ENCODE data around the gene UBE2L5.

Gene UBE2L5

DNA sequence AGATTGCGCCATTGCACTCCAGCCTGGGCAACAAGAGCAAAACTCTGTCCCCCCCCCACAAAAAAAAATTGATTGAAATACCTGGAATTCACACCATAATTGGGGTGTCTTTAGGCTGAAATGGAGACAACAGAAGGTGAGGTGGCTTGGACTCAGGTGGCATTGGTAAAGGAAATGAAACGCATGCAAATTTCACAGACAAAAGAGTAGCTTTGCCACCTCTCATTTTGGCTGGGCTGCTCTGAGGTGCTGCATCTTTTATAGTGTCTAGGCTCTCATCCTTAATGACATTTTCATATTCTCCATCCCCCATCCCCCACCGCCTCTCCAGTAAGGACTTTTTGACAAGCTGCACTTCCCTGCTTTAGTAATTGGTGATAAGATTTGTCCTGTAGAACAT is 6.9 kb downstream of the UBE2L5 start:
- H3K27ac ChIP-seq: no peak overlapping the region
- no peak for TF ChIP-seq ZFX (IDR thresholded peaks at IDR 0.05)
- TF ChIP-seq, protein P1, sequence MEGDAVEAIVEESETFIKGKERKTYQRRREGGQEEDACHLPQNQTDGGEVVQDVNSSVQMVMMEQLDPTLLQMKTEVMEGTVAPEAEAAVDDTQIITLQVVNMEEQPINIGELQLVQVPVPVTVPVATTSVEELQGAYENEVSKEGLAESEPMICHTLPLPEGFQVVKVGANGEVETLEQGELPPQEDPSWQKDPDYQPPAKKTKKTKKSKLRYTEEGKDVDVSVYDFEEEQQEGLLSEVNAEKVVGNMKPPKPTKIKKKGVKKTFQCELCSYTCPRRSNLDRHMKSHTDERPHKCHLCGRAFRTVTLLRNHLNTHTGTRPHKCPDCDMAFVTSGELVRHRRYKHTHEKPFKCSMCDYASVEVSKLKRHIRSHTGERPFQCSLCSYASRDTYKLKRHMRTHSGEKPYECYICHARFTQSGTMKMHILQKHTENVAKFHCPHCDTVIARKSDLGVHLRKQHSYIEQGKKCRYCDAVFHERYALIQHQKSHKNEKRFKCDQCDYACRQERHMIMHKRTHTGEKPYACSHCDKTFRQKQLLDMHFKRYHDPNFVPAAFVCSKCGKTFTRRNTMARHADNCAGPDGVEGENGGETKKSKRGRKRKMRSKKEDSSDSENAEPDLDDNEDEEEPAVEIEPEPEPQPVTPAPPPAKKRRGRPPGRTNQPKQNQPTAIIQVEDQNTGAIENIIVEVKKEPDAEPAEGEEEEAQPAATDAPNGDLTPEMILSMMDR (conservative IDR thresholded peaks at IDR 0.05): no peak

GRCh38 chr13:30429721-30430694 is 7.7 kb downstream of the UBE2L5 start:
- no peak overlapping the region for H3K27ac ChIP-seq
- TF ChIP-seq, protein P1 (conservative IDR thresholded peaks at IDR 0.05): no peak
- TF ChIP-seq ZFX (IDR thresholded peaks at IDR 0.05): no peak

GRCh38 chr13:30431269-30431940 is 9.1 kb downstream of the UBE2L5 start:
- no peak for TF ChIP-seq ZFX (IDR thresholded peaks at IDR 0.05)
- TF ChIP-seq, protein P1 (conservative IDR thresholded peaks at IDR 0.05): no peak

DNA sequence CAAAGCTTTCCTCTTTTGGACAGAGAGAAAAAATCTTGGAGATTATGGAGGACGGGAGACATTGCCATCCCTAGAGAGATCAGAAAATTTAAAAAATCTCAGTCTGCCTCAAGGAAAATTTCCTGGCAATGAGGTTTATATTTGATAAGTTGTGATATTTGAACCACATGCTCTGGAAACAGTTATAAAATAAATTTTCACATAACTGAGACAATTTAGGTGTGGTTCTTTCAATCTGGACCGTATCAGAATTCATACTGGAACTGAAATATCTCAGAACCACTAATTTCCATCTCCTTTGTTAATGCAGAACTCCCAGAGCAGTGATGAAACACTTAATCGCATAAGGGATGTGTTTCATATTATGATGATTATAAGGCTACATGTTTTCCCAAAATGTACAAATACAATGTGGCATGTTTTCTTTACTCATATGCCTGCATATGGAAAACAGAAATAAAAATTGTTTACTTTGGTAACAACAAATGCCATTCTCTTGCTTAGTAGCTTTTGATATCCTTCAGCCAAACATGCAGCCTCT is 13.7 kb downstream of the UBE2L5 start:
- H3K27ac ChIP-seq: no peak overlapping the region
- no peak for TF ChIP-seq ZFX (IDR thresholded peaks at IDR 0.05)
- TF ChIP-seq, protein P1 (conservative IDR thresholded peaks at IDR 0.05): no peak

More at GRCh38 chr13:30431269-30431940, 9.1 kb downstream of the UBE2L5 start:
- H3K27ac ChIP-seq: no peak overlapping the region

DNA sequence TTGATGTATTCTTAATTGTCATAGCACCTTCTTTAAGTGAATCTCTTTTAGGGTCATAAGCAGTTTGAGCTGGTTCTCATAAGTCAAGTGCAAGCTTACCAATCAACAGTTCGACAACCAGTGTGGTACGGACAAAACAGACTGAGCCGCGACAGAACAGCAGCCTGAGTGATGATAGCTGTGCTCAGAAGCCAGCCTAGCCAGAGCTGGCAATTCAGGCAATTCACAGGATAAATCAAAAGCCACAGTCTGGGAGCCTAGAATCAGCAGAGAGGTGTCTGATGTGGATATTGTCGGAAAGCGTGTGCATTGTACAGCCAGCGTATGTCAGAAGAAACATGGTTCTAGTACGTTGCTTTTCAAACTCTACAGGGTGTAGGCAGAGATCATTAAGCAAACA is 14.9 kb downstream of the UBE2L5 start:
- no peak overlapping the region for H3K27ac ChIP-seq
- TF ChIP-seq, protein P1 (conservative IDR thresholded peaks at IDR 0.05): no peak
- TF ChIP-seq ZFX (IDR thresholded peaks at IDR 0.05): no peak

- no peak for TF ChIP-seq ZFX (IDR thresholded peaks at IDR 0.05)
- TF ChIP-seq, protein P1 (conservative IDR thresholded peaks at IDR 0.05): no peak
- H3K27ac ChIP-seq: no peak overlapping the region
Measured at GRCh38 chr13:30438286-30438685, 16.0 kb downstream of the UBE2L5 start.
